SK-MEL-5 (cell line): ENCODE results near the gene WDR62. TPM values are rescaled to one million over a fixed set of nuclear protein-coding genes. Genes with fewer than 3 reads are reported as not detected.

Source experiments
- DNase-seq: peaks from one replicate; pipeline ENCODE4 v3.0.0-alpha.2; 2016; ENCODE audit warnings: low read depth, low spot score
- in situ Hi-C: cut with HindIII; loops from 2 replicates; pipeline ENCODE4 v1.10.0; 2016; ENCODE audit warnings: low sequenced_read_pairs, high pct_unique_total_duplicates, low pct_unique_long_range_greater_than_20kb
- polyA plus RNA-seq, 2 experiments: library from polyadenylated mRNA; depleted of rRNA; stranded (reverse); fragments of >200 nt; gene quantifications; 2 replicates each; pipeline ENCODE4 v1.2.3, GENCODE V29; 2015
- total RNA-seq: library from RNA; depleted of rRNA; stranded (reverse); fragments of >200 nt; shearing (Covaris generic); gene quantifications from 2 replicates; pipeline ENCODE4 v1.2.3, GENCODE V29; 2014; rRNA removed

WDR62 gene
- 2.7 and 4.1 TPM in 2 replicates for total RNA-seq
- polyA plus RNA-seq (2015; cell fraction: cytosol; rRNA removed), result 8.2 and 12.7 TPM in 2 replicates
- 23.2 and 35.9 TPM in 2 replicates for polyA plus RNA-seq (2015; cell fraction: nucleus; rRNA removed)

DNA sequence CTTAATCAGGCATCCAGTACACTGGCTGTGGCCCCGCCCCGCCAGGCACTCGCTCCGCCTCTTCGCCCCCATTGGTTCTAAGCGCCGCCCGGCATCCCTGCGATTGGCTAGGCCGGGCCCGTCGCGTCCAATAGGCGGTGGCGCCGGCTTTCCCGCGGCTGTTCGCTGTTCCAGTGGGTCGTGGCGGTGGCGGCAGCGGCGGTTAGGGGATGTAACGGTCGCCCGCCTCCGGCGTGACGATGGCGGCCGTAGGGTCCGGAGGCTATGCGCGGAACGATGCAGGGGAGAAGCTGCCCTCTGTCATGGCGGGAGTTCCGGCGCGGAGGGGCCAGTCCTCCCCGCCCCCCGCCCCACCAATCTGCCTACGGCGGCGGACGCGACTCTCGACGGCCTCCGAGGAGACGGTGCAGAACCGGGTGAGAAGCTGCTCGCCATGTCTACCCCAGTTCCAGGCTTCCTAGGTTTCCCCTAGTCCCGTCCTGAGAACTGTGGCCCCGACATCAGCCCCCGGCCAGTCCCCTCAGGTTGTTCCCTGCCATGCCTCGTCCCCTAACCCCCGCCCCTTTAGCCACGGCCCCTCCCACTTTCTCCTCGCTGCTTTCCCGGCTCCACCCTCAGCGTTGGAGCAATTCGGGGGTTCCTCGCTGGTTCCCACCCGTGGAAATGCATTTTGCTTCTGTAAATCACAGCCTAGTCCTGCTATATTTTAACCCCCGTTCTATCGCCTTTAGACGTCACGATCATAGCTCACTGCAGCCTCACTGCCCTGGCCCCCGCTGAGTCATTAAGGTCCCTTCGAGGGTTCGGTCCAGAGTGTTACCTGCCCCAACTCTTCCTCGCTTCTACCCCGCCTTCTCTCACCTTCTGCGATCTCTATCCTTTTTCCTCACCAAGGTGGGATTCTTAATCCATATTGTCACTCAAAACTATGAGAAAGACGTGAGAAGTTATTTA is at the start of gene WDR62:
WDR62 (plus strand) TSS at position 165 of the 954 bp plus-strand sequence; CDS start at position 240, 75 bp downstream.
- DNase-seq, result peak; percentile 89
- in situ Hi-C loops, result no loop called here

GRCh38 chr19:36006955-36007354 is 47.7 kb upstream of the WDR62 start:
- DNase-seq, result no peak
- in situ Hi-C loops, result no loop called here

GRCh38 chr19:36008336-36008978 is 46.2 kb upstream of the WDR62 start, which contains the start of gene SYNE4:
Gene SYNE4, minus strand, starts transcription at chr19:36008813. Its CDS starts 132 bp downstream, at chr19:36008681.
- DNase-seq, result no peak
- in situ Hi-C loops, result no loop called here

GRCh38 chr19:36009220-36009619 is 45.5 kb upstream of the WDR62 start:
- DNase-seq, result peak; percentile 36
- in situ Hi-C loops, result no loop called here

- DNase-seq, result no peak
- in situ Hi-C loops, result no loop called here
Observed at GRCh38 chr19:36009633-36010379, 44.9 kb upstream of the WDR62 start.

- no peak for DNase-seq
- in situ Hi-C loops, result no loop called here
Observed at GRCh38 chr19:36010402-36010801, 44.3 kb upstream of the WDR62 start.

GRCh38 chr19:36013280-36014011 is 41.3 kb upstream of the WDR62 start:
- no peak for DNase-seq
- in situ Hi-C loops, result no loop called here

GRCh38 chr19:36014012-36014924 is 40.4 kb upstream of the WDR62 start, which contains the start of gene ALKBH6:
Gene ALKBH6, minus strand, starts transcription at chr19:36014213. Its CDS starts 816 bp downstream, at chr19:36013397.
- peak; percentile 99 for DNase-seq
- in situ Hi-C loops, result no loop called here

DNA sequence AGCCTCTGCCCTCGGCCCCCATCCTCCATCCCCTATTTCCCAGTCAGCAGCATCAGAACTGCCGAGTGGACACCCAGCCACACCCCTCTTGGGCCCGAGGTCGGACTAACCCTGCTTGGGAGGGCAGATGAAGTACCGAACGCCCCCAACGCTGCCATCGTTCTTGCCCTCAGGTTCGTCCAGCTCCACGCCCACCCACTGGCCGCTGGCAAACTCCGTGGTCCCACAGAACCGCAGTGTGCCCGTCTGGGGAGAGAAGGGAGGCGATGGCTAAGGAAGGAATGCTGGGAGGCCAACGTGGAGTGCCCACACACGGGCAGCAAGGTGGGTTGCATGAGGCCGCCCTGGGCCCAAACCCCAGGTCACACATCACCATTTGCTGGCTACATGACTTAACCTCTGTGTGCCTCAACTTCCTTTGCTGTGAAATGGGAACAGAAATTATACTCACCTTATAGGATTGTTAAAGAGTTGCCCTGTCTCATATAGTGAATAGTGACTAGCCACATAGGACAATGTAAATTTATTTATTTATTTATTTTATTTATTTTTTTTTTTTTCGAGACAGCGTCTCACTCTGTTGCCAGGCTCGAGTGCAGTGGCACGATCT is 35.5 kb upstream of the WDR62 start:
- in situ Hi-C loops, result no loop called here
- DNase-seq, result no peak

DNA sequence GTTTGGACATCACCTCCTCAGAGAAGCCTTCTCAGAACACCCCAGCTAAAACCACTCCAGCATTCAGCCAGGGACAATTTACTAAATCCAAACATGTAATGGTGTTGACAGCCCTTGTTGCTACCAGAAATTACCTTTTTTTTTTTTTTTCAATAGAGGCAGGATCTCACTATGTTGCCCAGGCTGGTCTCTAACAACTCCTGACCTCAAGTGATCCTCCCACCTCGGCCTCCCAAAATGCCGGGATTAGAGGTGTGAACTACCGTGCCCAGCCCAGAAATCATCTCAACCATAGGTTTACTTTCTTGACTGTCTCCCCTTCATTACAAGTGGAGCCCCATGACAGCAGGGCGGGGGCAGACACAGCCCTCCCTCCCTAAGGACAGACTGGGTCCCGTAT is 31.3 kb upstream of the WDR62 start:
- in situ Hi-C loops, result no loop called here
- no peak for DNase-seq

DNA sequence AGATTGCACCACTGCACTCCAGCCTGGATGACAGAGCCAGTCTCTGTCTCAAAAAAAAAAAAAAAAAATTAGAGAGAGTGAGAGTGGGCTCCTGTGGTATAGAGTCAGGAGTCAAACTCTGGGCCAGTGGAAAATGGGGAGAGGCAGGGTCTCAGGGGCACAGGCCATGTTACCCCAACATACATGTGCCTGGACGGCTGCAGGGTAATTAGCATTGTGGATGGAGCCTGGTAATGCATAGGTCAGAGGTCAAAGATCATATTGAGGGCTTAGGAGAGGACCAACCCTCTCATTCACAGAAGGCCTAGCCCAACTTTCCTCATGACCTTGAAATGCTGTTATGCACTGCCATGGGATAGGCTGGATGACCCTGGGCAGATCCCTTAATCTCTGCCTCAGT is 29.2 kb upstream of the WDR62 start:
- in situ Hi-C loops, result no loop called here
- DNase-seq, result no peak

DNA sequence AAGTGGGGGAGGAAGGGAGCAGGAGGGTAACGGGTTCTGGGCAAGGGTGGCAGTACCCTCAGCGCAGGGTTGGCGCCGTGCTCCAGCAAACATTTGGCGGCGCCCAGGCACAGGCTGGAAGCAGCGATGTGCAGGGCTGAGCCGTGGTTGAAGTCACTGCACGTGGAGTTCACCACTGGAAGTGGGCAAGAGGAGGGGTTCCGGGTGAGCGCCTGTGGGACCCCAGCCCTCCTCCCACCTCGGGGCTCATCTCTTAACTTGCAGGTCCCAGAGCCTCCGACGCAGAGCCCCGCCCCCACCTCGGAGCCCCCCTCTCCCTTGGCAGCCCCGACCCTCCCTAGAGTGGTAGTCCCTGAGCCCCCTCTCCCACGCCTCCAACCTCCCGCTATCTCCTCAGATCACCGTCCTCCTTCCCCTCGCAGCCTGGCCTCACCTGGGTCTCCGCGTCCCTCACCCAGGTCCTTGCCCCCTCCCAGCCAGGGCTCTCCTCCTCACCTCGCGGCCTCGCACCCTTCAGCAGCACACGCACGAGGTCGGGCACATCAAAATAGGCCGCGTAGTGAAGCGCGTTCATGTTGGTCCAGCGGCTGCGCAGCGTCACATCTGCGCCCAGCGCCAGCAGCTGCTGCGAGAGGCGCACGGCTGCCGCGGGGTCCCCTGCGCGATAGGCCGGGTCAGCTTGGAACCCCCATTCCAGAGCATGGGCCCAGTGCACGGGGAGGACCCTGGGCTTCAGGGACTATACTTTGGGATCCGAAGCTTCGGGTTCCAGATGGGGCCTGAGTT is 28.4 kb upstream of the WDR62 start:
- in situ Hi-C loops, result no loop called here
- DNase-seq, result no peak

- in situ Hi-C loops, result no loop called here
- DNase-seq, result no peak
Observed at GRCh38 chr19:36027696-36028095, 27.0 kb upstream of the WDR62 start.

DNA sequence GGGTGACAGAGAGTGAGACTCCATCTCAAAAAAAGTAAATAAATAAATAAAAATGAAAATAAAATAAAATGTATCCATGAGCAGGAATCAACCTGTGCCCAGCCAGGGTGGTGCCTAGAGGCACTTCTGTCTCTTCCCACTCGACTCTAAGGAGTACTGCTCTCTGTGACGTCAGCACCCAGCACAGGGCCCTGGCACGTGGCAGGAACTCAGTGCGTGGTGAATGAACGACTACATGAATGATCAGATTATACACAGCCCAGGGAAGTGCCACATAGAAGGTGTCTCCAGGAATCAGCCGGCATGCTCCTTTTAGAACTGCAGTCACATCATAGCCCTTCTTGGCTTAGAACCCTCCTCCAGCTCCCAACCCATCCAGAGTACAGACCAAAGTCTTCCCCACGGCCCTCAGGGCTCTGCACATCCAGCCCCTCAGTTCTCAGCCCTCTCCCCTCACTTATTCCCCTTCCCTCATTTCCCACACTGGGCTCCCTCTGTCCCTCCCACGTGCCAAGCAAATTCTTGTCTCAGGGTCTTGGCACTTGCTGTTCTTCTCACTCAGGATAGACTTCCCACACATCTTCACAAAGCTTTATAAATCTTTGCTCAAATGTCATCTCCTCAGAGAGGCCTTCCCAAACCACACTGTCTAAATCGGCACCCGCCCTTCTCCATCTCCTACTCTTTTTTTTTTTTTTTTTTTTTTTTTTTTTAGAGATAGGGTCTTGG is 26.2 kb upstream of the WDR62 start:
- in situ Hi-C loops, result no loop called here
- peak; percentile 50 for DNase-seq
